Caki2 (cell line): ENCODE measurements around the gene EGLN3. TPM values are rescaled to one million over a fixed set of nuclear protein-coding genes. Genes with fewer than 3 reads are reported as not detected.

Experiments
- DNase-seq: peaks from one replicate; pipeline ENCODE4 v3.0.0-alpha.2; 2015; ENCODE audit warnings: low read depth
- in situ Hi-C: cut with HindIII; loops from 2 replicates; pipeline ENCODE4 v1.10.0; 2016; ENCODE audit warnings: low sequenced_read_pairs, low pct_unique_long_range_greater_than_20kb, mixed read lengths
- total RNA-seq: library from RNA; depleted of rRNA; stranded (reverse); fragments of >200 nt; shearing (Covaris generic); gene quantifications from 2 replicates; pipeline ENCODE4 v1.2.3, GENCODE V29; 2014; ENCODE audit warnings: low replicate concordance

Gene EGLN3
- total RNA-seq, 1 experiment from 2014 or later: 79.5 TPM

- peak; percentile 12 for DNase-seq
- in situ Hi-C loops: no loop called here
Measured at GRCh38 chr14:33945210-33946088, 5.4 kb downstream of the EGLN3 start.

- in situ Hi-C loops: no loop called here
- peak; percentile 63 for DNase-seq
Measured at GRCh38 chr14:33943096-33943883, 7.6 kb downstream of the EGLN3 start.

- in situ Hi-C loops: no loop called here
- DNase-seq: peak; percentile 29
Measured at GRCh38 chr14:33941718-33942117, 9.2 kb downstream of the EGLN3 start.

GRCh38 chr14:33940561-33941011, 10.3 kb downstream of the EGLN3 start:
- in situ Hi-C loops: no loop called here
- no peak for DNase-seq

GRCh38 chr14:33938131-33938949, 12.5 kb downstream of the EGLN3 start:
- in situ Hi-C loops: no loop called here
- peak; percentile 96 for DNase-seq

- in situ Hi-C loops: no loop called here
- DNase-seq: no peak
Measured at GRCh38 chr14:33936391-33936790, 14.5 kb downstream of the EGLN3 start.

GRCh38 chr14:33934938-33935337, 15.9 kb downstream of the EGLN3 start:
- no peak for DNase-seq
- in situ Hi-C loops: no loop called here

- in situ Hi-C loops: no loop called here
- DNase-seq: no peak
Measured at GRCh38 chr14:33934043-33934750, 16.7 kb downstream of the EGLN3 start.

- in situ Hi-C loops: no loop called here
- DNase-seq: no peak
Measured at GRCh38 chr14:33933386-33933933, 17.4 kb downstream of the EGLN3 start.

GRCh38 chr14:33932576-33933345, 18.1 kb downstream of the EGLN3 start:
- in situ Hi-C loops: no loop called here
- DNase-seq: no peak

GRCh38 chr14:33932033-33932432, 18.8 kb downstream of the EGLN3 start:
- in situ Hi-C loops: no loop called here
- no peak for DNase-seq

GRCh38 chr14:33931461-33931860, 19.4 kb downstream of the EGLN3 start:
- in situ Hi-C loops: no loop called here
- DNase-seq: no peak

GRCh38 chr14:33930439-33930838, 20.4 kb downstream of the EGLN3 start:
- in situ Hi-C loops: no loop called here

GRCh38 chr14:33929799-33930408, 21.0 kb downstream of the EGLN3 start:
- in situ Hi-C loops: no loop called here
- no peak for DNase-seq

More at GRCh38 chr14:33930439-33930838, 20.4 kb downstream of the EGLN3 start:
- DNase-seq: no peak

GRCh38 chr14:33928895-33929294, 22.0 kb downstream of the EGLN3 start:
- no peak for DNase-seq
- in situ Hi-C loops: no loop called here

GRCh38 chr14:33927944-33928343, 22.9 kb downstream of the EGLN3 start:
- in situ Hi-C loops: no loop called here
- no peak for DNase-seq
